ENCODE results near the gene NPB.

The NPB gene

GRCh38 chr17:81902023-81902652, at the start of gene NPB:
Gene NPB, plus strand, starts transcription at chr17:81902238. Its CDS starts 40 bp downstream, at chr17:81902278.
- DNase-seq (ENCODE audit: low read depth in 2 of 2, low spot score in 1 of 2) = no peak

- DNase-seq (ENCODE audit: low read depth in 2 of 2, low spot score in 1 of 2) = no peak
These were observed 46.9 kb upstream of the NPB start for GRCh38 chr17:81854974-81855774.

- no peak for DNase-seq (ENCODE audit: low read depth in 2 of 2, low spot score in 1 of 2)
These were observed 43.7 kb upstream of the NPB start for GRCh38 chr17:81858170-81858966.

GRCh38 chr17:81858967-81859905, 42.8 kb upstream of the NPB start:
- no peak for DNase-seq (ENCODE audit: low read depth in 2 of 2, low spot score in 1 of 2)

GRCh38 chr17:81859906-81860755, 41.9 kb upstream of the NPB start, which contains the start of gene P4HB:
Gene P4HB, minus strand, starts transcription at chr17:81860535. Its CDS starts 64 bp downstream, at chr17:81860471.
- no peak for DNase-seq (ENCODE audit: low read depth in 2 of 2, low spot score in 1 of 2)

DNA sequence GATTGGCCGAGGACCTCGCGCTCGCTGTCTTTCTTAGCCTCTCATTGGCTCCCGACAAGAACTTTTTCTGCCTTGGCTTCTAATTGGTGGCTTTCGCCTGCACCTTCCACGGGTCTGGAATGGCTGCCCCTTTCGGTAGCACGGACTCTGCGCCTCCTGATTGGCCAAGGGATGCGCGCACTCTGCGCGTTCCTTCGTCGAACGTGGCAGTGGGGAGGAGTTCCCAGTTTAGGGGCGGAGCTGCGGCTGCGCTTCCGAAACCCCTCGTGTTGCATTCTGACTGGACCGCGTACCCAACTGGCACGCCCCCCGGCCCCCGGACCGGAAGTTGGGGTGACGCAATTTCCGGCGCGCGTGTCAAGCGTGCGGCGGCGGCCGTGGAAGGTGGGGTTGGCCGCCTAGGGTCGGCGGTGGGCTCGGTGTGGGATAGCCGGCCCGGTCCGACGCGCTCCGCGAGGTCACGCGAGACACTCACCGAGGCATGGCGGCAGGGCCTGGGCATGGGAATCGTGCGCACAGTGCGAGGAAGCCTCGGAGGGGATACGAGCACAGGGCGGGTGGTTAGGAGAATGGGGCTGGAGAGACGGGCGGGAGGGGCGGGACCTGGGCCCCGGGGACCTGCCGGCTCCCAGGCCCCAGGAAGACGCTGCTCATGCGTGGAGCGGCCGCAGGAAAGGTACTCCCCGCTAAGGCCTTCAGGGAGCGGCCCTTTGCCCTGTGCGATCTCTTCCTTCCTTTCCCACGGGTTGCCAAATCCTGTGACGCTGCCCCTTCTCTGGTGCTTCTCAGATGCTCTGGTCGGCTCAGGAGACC, 41.1 kb upstream of the NPB start:
- DNase-seq (ENCODE audit: low read depth in 2 of 2, low spot score in 1 of 2) = peak; percentile 97 to 99

- no peak for DNase-seq (ENCODE audit: low read depth in 2 of 2, low spot score in 1 of 2)
These were observed 38.8 kb upstream of the NPB start for GRCh38 chr17:81863123-81863675.

DNA sequence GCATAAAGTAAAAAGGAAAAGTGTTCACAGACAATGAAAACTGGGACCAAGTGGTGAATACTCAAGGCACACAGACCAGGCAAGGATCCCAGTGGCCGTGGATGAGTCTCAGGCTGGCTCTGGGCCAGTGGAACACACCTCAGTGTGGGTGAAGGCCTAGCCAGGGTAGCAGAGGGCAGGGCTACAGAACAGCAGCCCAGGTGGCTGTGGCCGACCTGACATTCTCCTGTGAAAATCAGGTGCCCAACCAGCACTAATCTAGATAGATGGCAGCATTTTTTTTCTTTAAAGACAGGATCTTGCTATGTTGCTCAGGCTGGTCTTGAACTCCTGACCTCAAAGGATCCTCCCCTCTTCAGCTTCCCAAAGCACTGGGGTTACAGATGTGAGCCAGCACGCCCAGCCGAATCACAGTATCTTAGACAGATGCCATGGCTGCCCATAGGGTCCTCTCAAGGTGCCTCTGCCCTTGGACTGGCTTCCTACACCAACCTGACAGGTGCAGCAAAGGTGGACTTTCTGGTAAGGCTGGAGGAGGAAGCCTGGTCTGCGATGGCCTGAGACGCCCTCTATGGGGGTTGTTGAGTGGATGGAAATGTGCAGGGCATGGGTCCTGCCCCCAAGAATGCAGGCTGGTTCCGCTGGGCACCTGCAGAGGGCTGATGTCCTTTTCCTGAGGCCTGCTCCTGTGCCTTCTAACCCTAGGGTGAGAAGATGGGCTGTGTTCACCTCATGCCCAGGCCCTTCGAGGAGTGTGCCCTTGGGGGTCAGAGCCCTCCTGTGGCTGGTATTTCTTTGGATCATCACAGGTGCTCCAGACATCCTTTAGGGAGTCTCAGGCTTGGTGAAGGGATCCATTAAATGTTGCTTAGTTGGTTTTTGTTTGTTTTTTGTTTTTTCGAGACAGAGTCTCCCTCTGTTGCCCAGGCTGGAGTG, 37.9 kb upstream of the NPB start:
- no peak for DNase-seq (ENCODE audit: low read depth in 2 of 2, low spot score in 1 of 2)

DNA sequence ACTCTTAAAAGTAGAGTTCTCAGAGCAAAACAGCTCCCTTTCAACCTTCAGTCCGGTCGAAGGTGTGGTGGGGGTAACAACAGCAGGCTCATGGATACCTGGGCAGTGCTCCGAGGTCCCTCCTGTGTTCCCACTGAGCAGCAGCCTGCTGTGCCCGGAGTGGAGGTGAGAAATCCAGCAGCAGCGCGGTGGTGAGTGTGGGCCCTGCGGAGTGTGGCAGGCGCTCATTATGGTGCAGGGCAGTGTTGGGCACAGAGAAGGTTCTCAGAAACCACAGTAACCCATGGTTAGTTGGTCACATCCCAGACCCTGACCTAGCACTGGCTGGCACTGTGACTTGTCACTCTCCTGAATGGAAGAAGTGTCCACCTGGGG, 36.7 kb upstream of the NPB start:
- no peak for DNase-seq (ENCODE audit: low read depth in 2 of 2, low spot score in 1 of 2)

- no peak for DNase-seq (ENCODE audit: low read depth in 2 of 2, low spot score in 1 of 2)
These were observed 36.2 kb upstream of the NPB start for GRCh38 chr17:81865733-81866439.

DNA sequence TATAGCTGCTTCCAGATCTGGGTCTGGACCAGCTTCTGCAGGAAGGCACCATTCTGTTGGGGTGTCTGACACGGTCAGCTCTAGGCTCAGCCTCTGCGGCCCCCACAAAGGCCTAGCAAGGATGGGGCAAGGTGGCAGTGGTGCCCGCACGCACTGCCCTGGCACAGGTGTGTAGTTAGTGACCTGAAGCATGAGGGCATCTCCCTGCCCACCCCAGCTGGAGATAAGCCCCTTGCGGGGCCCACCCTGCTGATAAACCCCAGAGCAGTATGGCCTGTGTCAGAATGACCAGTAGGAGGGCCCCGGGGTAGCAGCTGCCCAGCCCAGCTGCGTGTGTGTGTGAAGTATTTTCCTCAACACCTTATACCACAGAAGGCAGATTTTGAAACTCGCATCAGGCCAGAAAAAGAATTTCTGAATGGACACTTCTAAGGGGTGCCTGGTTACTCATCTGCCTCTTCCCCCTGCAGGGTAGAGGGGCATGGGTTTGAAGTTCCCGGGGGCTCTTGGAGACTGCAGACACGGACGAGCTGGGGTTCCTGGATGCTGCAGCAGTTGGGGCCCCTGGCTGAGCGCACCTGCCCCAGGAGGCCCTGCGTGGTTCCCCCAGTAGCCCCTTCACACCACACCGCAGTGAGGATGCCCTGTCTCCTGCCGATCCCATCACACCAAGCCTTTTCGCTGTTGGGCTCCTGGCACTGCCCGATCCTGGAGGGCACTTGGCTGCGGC, 35.4 kb upstream of the NPB start:
- no peak for DNase-seq (ENCODE audit: low read depth in 2 of 2, low spot score in 1 of 2)

GRCh38 chr17:81867170-81867990, 34.7 kb upstream of the NPB start:
- DNase-seq (ENCODE audit: low read depth in 2 of 2, low spot score in 1 of 2) = no peak

DNA sequence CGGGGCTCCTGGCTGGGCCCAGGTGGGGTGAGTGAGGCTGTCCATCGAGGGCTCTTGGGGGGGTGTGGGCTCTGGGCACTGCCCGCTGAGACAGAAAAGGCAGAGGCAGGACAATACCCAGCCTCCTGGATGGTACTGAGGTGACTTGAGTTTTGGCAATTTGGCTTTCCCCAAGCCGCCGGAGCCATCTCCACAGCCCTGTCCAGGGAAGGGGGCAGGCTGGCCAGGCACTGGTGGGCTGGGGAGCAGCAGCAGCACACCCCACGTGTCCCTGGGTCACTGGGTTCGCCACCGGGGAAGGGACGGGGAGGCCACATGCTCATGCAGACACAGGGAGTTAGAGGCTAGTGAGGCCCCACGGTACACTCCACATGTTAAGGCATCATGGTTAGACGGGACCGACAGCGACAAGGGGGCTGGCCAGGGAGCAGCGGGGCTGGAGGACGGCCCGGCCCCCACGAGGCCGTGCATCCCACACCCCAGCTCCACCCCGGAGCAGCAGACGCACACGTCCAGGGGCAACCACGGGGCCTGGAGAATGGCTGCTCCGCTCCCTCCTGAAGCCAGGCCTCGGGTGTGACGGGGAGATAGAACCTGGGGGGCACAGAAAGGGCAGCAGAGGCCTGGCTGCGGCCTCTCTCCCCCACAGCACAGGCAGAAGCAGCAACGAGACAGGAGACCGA, 33.9 kb upstream of the NPB start:
- no peak for DNase-seq (ENCODE audit: low read depth in 2 of 2, low spot score in 1 of 2)

GRCh38 chr17:81868674-81869220, 33.3 kb upstream of the NPB start:
- DNase-seq (ENCODE audit: low read depth in 2 of 2, low spot score in 1 of 2) = no peak

Data from stimulated activated CD8-positive, alpha-beta memory T cell treated with anti-CD3 and anti-CD28 coated beads, Interleukin-4, amount 100 ng/mL, for 4 hours (primary cell).